ENCODE data around the gene GLDC.

The GLDC gene

GRCh38 chr9:6676254-6676921, 30.9 kb upstream of the GLDC start:
- H3K4me1 Mint-ChIP-seq = peaks cover 12% of the 10 kb centered on the region
- H3K27me3 Mint-ChIP-seq = no peaks in the 10 kb centered on the region
- ATAC-seq (replicated peaks; ENCODE audit: extremely low read depth, poor library complexity, severe bottlenecking) (no peak), DNase-seq (ENCODE audit: low spot score in 2 of 2) (no peak)
- no peaks in the 10 kb centered on the region for H3K9me3 Mint-ChIP-seq
- peaks cover 8% of the 10 kb centered on the region for H3K36me3 Mint-ChIP-seq (ENCODE audit: insufficient read depth)
- no peak overlapping the region for H3K27ac Mint-ChIP-seq (ENCODE audit: low read depth)
- H3K4me3 Mint-ChIP-seq = no peak overlapping the region

- Mint-ChIP-seq H3K4me1 (peaks cover under 1% of the 10 kb centered on the region), H3K27ac (ENCODE audit: low read depth) (no peak overlapping the region), H3K4me3 (no peak overlapping the region), H3K9me3 (no peaks in the 10 kb centered on the region), H3K36me3 (ENCODE audit: insufficient read depth) (no peaks in the 10 kb centered on the region), H3K27me3 (no peaks in the 10 kb centered on the region)
- no peak for DNase-seq (ENCODE audit: low spot score in 2 of 2)
- ATAC-seq (replicated peaks; ENCODE audit: extremely low read depth, poor library complexity, severe bottlenecking) = no peak
Measured at GRCh38 chr9:6675268-6675667, 29.7 kb upstream of the GLDC start.

- Mint-ChIP-seq H3K27ac (ENCODE audit: low read depth) (no peak overlapping the region), H3K4me3 (no peak overlapping the region), H3K36me3 (ENCODE audit: insufficient read depth) (peaks cover 2% of the 10 kb centered on the region), H3K4me1 (no peaks in the 10 kb centered on the region), H3K9me3 (no peaks in the 10 kb centered on the region), H3K27me3 (no peaks in the 10 kb centered on the region)
- ATAC-seq (replicated peaks; ENCODE audit: extremely low read depth, poor library complexity, severe bottlenecking) = no peak
- DNase-seq (ENCODE audit: low spot score in 2 of 2) = no peak
Measured at GRCh38 chr9:6673326-6674025, 27.9 kb upstream of the GLDC start.

GRCh38 chr9:6672118-6672517, 26.6 kb upstream of the GLDC start:
- Mint-ChIP-seq H3K9me3 (no peaks in the 10 kb centered on the region), H3K4me1 (no peaks in the 10 kb centered on the region), H3K27me3 (no peaks in the 10 kb centered on the region), H3K4me3 (no peak overlapping the region), H3K36me3 (ENCODE audit: insufficient read depth) (peaks cover 2% of the 10 kb centered on the region), H3K27ac (ENCODE audit: low read depth) (no peak overlapping the region)
- DNase-seq (ENCODE audit: low spot score in 2 of 2) (no peak), ATAC-seq (replicated peaks; ENCODE audit: extremely low read depth, poor library complexity, severe bottlenecking) (no peak)

- Mint-ChIP-seq H3K27me3 (no peaks in the 10 kb centered on the region), H3K27ac (ENCODE audit: low read depth) (no peak overlapping the region), H3K4me3 (no peak overlapping the region), H3K4me1 (no peaks in the 10 kb centered on the region), H3K36me3 (ENCODE audit: insufficient read depth) (peaks cover 2% of the 10 kb centered on the region), H3K9me3 (no peaks in the 10 kb centered on the region)
- ATAC-seq (replicated peaks; ENCODE audit: extremely low read depth, poor library complexity, severe bottlenecking) (no peak), DNase-seq (ENCODE audit: low spot score in 2 of 2) (no peak)
Measured at GRCh38 chr9:6671416-6671815, 25.9 kb upstream of the GLDC start.

GRCh38 chr9:6669881-6670280, 24.4 kb upstream of the GLDC start:
- Mint-ChIP-seq H3K4me1 (no peaks in the 10 kb centered on the region), H3K4me3 (no peak overlapping the region), H3K27ac (ENCODE audit: low read depth) (no peak overlapping the region), H3K36me3 (ENCODE audit: insufficient read depth) (peaks cover 2% of the 10 kb centered on the region), H3K27me3 (no peaks in the 10 kb centered on the region), H3K9me3 (no peaks in the 10 kb centered on the region)
- no peak for ATAC-seq (replicated peaks; ENCODE audit: extremely low read depth, poor library complexity, severe bottlenecking)
- no peak for DNase-seq (ENCODE audit: low spot score in 2 of 2)

GRCh38 chr9:6667633-6668280, 22.2 kb upstream of the GLDC start:
- ATAC-seq (replicated peaks; ENCODE audit: extremely low read depth, poor library complexity, severe bottlenecking) (no peak), DNase-seq (ENCODE audit: low spot score in 2 of 2) (no peak)
- Mint-ChIP-seq H3K4me3 (no peak overlapping the region), H3K9me3 (no peaks in the 10 kb centered on the region), H3K27ac (ENCODE audit: low read depth) (no peak overlapping the region), H3K27me3 (no peaks in the 10 kb centered on the region), H3K36me3 (ENCODE audit: insufficient read depth) (peaks cover 2% of the 10 kb centered on the region), H3K4me1 (no peaks in the 10 kb centered on the region)

- H3K27me3 Mint-ChIP-seq = no peaks in the 10 kb centered on the region
- H3K27ac Mint-ChIP-seq (ENCODE audit: low read depth) = no peak overlapping the region
- H3K36me3 Mint-ChIP-seq (ENCODE audit: insufficient read depth) = peaks cover 2% of the 10 kb centered on the region
- no peak overlapping the region for H3K4me3 Mint-ChIP-seq
- ATAC-seq (replicated peaks; ENCODE audit: extremely low read depth, poor library complexity, severe bottlenecking) (no peak), DNase-seq (ENCODE audit: low spot score in 2 of 2) (no peak)
- H3K4me1 Mint-ChIP-seq = no peaks in the 10 kb centered on the region
- no peaks in the 10 kb centered on the region for H3K9me3 Mint-ChIP-seq
Measured at GRCh38 chr9:6667080-6667479, 21.6 kb upstream of the GLDC start.

GRCh38 chr9:6665628-6666027, 20.1 kb upstream of the GLDC start:
- ATAC-seq (replicated peaks; ENCODE audit: extremely low read depth, poor library complexity, severe bottlenecking) (no peak), DNase-seq (ENCODE audit: low spot score in 2 of 2) (no peak)
- Mint-ChIP-seq H3K4me3 (no peak overlapping the region), H3K36me3 (ENCODE audit: insufficient read depth) (peaks cover 2% of the 10 kb centered on the region), H3K27ac (ENCODE audit: low read depth) (no peak overlapping the region), H3K27me3 (no peaks in the 10 kb centered on the region), H3K4me1 (no peaks in the 10 kb centered on the region), H3K9me3 (no peaks in the 10 kb centered on the region)

- ATAC-seq (replicated peaks; ENCODE audit: extremely low read depth, poor library complexity, severe bottlenecking) = no peak
- Mint-ChIP-seq H3K27ac (ENCODE audit: low read depth) (no peak overlapping the region), H3K4me1 (no peaks in the 10 kb centered on the region), H3K9me3 (no peaks in the 10 kb centered on the region), H3K4me3 (no peak overlapping the region), H3K36me3 (ENCODE audit: insufficient read depth) (peaks cover 2% of the 10 kb centered on the region), H3K27me3 (no peaks in the 10 kb centered on the region)
- DNase-seq (ENCODE audit: low spot score in 2 of 2) = no peak
Measured at GRCh38 chr9:6664204-6664680, 18.7 kb upstream of the GLDC start.

- H3K9me3 Mint-ChIP-seq = no peaks in the 10 kb centered on the region
- no peak overlapping the region for H3K27ac Mint-ChIP-seq (ENCODE audit: low read depth)
- no peak overlapping the region for H3K4me3 Mint-ChIP-seq
Measured at GRCh38 chr9:6660512-6660911, 15.0 kb upstream of the GLDC start.

GRCh38 chr9:6658628-6659353, 13.3 kb upstream of the GLDC start:
- H3K27ac Mint-ChIP-seq (ENCODE audit: low read depth) = no peak overlapping the region
- ATAC-seq (replicated peaks; ENCODE audit: extremely low read depth, poor library complexity, severe bottlenecking) (no peak), DNase-seq (ENCODE audit: low spot score in 2 of 2) (no peak)
- H3K4me3 Mint-ChIP-seq = no peak overlapping the region
- peaks cover 15% of the 10 kb centered on the region for H3K27me3 Mint-ChIP-seq
- no peaks in the 10 kb centered on the region for H3K9me3 Mint-ChIP-seq
- peaks cover 7% of the 10 kb centered on the region for H3K4me1 Mint-ChIP-seq
- H3K36me3 Mint-ChIP-seq (ENCODE audit: insufficient read depth) = no peaks in the 10 kb centered on the region

More at GRCh38 chr9:6660512-6660911, 15.0 kb upstream of the GLDC start:
- no peak for DNase-seq (ENCODE audit: low spot score in 2 of 2)
- H3K36me3 Mint-ChIP-seq (ENCODE audit: insufficient read depth) = no peaks in the 10 kb centered on the region
- H3K27me3 Mint-ChIP-seq = peaks cover 5% of the 10 kb centered on the region
- no peak for ATAC-seq (replicated peaks; ENCODE audit: extremely low read depth, poor library complexity, severe bottlenecking)
- no peaks in the 10 kb centered on the region for H3K4me1 Mint-ChIP-seq

Measured in central memory CD8-positive, alpha-beta T cell (primary cell).